Measurements from ENCODE around the gene CD22.
A peak's percentile ranks its signal among the peaks of the same experiment; 100 is the strongest.

Gene CD22

DNA sequence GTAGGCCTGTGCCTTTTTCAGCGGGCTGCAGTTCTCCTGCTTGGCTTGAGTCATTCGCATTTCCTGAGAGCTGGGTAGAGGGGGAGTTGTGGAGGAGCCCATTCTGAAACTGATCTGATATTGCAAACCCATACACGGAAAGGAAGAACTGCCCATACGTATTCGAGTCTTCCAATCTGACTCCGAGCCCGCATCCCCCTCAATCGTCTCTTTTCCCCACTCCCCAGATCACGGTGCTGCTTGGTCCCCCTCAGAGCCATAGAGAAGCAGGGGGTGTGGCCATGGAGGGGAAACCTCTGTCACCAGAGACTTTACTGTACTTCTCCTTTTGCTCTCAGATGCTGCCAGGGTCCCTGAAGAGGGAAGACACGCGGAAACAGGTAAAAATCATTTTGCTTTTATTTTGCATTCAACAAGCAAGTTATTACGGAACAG is at the start of gene CD22:
CD22 (plus strand) TSS at position 337 of the 435 bp plus-strand sequence. CDS start 2,854 bp downstream, outside the sequence.
- Histone ChIP-seq H2AFZ (ENCODE audit: low read depth, low read length) (peak within 1 kb of the TSS; percentile 58), H3K4me3 (ENCODE audit: low read length) (peak within 1 kb of the TSS; percentile 82), H3K4me1 (ENCODE audit: low read length) (peaks cover 62% of the 10 kb centered on the region), H3K36me3 (replicated peaks; ENCODE audit: low read depth, low read length) (peaks cover 40% of the 10 kb centered on the region), H3K27me3 (ENCODE audit: low read depth, low read length) (no peaks in the 10 kb centered on the region), H3K9me3 (ENCODE audit: insufficient read depth, low read length) (0 out of 2 replicates have a peak, but pooled peaks cover 4% of the 10 kb centered on the region), H3K79me2 (ENCODE audit: low read length) (peaks cover 49% of the 10 kb centered on the region), H3K9ac (ENCODE audit: low read length) (peak within 1 kb of the TSS; percentile 88), H4K20me1 (ENCODE audit: insufficient read depth, low read length) (peaks cover 19% of the 10 kb centered on the region), H3K27ac (ENCODE audit: low read length) (peak within 1 kb of the TSS; percentile 86), H3K4me2 (ENCODE audit: low read length) (peak within 1 kb of the TSS; percentile 91)
- TF ChIP-seq CTCF (IDR thresholded peaks at IDR 0.05; ENCODE audit: low read depth, low read length), result no peak
- TF ChIP-seq EZH2phosphoT487 (IDR thresholded peaks at IDR 0.05; ENCODE audit: low read depth), result no peak

DNA sequence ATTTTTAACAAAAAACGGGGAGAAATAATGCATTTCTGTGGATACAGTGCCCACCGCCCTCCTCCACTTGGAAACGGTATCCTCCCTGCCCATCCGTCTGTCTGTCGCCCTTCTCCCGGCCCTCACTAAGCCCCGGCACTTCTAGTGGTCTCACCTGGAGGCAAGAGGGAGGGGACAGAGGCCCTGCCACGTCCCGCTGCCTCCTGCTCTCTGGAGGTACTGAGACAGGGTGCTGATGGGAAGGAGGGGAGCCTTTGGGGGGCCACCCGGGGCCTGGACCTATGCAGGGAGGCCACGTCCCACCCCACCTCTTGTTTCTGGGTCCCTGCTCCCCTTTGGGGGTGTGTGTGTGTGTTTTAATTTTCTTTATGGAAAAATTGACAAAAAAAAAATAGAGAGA is 49.6 kb upstream of the CD22 start:
- Histone ChIP-seq H3K4me1 (ENCODE audit: low read length) (peaks cover 13% of the 10 kb centered on the region), H3K36me3 (replicated peaks; ENCODE audit: low read depth, low read length) (peaks cover 33% of the 10 kb centered on the region), H3K4me3 (ENCODE audit: low read length) (no peak overlapping the region), H3K9ac (ENCODE audit: low read length) (no peak overlapping the region), H3K9me3 (ENCODE audit: insufficient read depth, low read length) (no peaks in the 10 kb centered on the region), H2AFZ (ENCODE audit: low read depth, low read length) (no peak overlapping the region), H3K27me3 (ENCODE audit: low read depth, low read length) (peaks cover 14% of the 10 kb centered on the region; the same call in 1 of the 2 replicates), H3K4me2 (ENCODE audit: low read length) (no peak overlapping the region), H3K79me2 (ENCODE audit: low read length) (no peaks in the 10 kb centered on the region), H3K27ac (ENCODE audit: low read length) (no peak overlapping the region), H4K20me1 (ENCODE audit: insufficient read depth, low read length) (no peaks in the 10 kb centered on the region)
- TF ChIP-seq CTCF (IDR thresholded peaks at IDR 0.05; ENCODE audit: low read depth, low read length) (no peak), EZH2phosphoT487 (IDR thresholded peaks at IDR 0.05; ENCODE audit: low read depth) (no peak)

DNA sequence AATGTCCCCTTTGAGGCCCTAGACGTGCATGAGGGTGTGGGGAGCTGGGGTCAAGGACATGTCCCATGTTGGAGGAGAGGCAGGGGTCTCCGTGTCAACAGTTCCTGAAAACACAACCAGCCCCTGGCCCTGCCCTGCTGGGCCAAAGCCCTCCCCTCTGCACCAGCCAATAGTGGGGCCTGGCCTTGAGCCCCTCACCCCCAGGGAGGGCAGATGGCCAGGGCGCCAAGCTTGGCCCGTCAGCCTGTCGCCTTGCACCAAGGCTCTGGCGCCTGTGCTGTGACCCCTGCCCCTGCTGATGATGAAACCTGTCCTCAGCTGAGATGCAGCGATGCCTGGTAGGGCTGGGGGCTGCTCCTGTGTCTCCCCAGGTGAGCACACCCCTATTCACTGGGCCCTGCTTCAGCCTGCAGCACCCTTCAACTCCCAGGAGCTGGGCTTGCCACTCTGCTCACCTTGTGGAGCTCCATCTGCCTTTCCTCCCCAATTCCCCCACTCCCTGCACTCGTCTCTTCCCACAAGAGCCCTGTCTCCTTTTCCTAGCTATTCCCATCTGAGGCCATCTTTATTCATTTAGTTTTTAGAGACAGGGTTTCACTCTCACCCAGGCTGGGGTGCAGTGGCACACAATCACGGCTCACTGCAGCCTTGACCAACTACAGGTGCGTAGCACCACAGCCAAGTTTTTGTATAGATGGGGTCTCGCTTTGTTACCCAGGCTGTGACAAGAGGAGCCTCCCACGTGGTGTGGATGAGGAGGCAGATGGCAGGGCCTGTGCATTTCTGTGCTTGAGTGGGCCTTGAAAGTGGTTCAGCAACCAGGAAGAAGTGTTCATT is 48.8 kb upstream of the CD22 start:
- no peak overlapping the region for H3K4me3 ChIP-seq (ENCODE audit: low read length)
- TF ChIP-seq CTCF (IDR thresholded peaks at IDR 0.05; ENCODE audit: low read depth, low read length), result no peak
- no peak for TF ChIP-seq EZH2phosphoT487 (IDR thresholded peaks at IDR 0.05; ENCODE audit: low read depth)
- no peaks in the 10 kb centered on the region for H3K9me3 ChIP-seq (ENCODE audit: insufficient read depth, low read length)
- no peaks in the 10 kb centered on the region for H3K79me2 ChIP-seq (ENCODE audit: low read length)
- peaks cover 19% of the 10 kb centered on the region; the same call in 1 of the 2 replicates for H3K27me3 ChIP-seq (ENCODE audit: low read depth, low read length)
- no peak overlapping the region for H3K27ac ChIP-seq (ENCODE audit: low read length)
- no peak overlapping the region for H3K9ac ChIP-seq (ENCODE audit: low read length)
- H3K4me2 ChIP-seq (ENCODE audit: low read length), result no peak overlapping the region
- H4K20me1 ChIP-seq (ENCODE audit: insufficient read depth, low read length), result no peaks in the 10 kb centered on the region
- peaks cover 13% of the 10 kb centered on the region for H3K4me1 ChIP-seq (ENCODE audit: low read length)
- H3K36me3 ChIP-seq (replicated peaks; ENCODE audit: low read depth, low read length), result peaks cover 30% of the 10 kb centered on the region
- no peak overlapping the region for H2AFZ ChIP-seq (ENCODE audit: low read depth, low read length)

GRCh38 chr19:35281303-35281702 is 47.7 kb upstream of the CD22 start:
- H2AFZ ChIP-seq (ENCODE audit: low read depth, low read length), result no peak overlapping the region
- H3K36me3 ChIP-seq (replicated peaks; ENCODE audit: low read depth, low read length), result peaks cover 25% of the 10 kb centered on the region
- no peak overlapping the region for H3K4me2 ChIP-seq (ENCODE audit: low read length)
- H3K9me3 ChIP-seq (ENCODE audit: insufficient read depth, low read length), result no peaks in the 10 kb centered on the region
- TF ChIP-seq EZH2phosphoT487 (IDR thresholded peaks at IDR 0.05; ENCODE audit: low read depth), result no peak
- TF ChIP-seq CTCF (IDR thresholded peaks at IDR 0.05; ENCODE audit: low read depth, low read length), result no peak
- no peak overlapping the region for H3K9ac ChIP-seq (ENCODE audit: low read length)
- no peak overlapping the region for H3K4me3 ChIP-seq (ENCODE audit: low read length)
- peaks cover 13% of the 10 kb centered on the region for H3K4me1 ChIP-seq (ENCODE audit: low read length)
- no peaks in the 10 kb centered on the region for H4K20me1 ChIP-seq (ENCODE audit: insufficient read depth, low read length)
- H3K27ac ChIP-seq (ENCODE audit: low read length), result no peak overlapping the region
- H3K79me2 ChIP-seq (ENCODE audit: low read length), result no peaks in the 10 kb centered on the region
- peaks cover 21% of the 10 kb centered on the region; the same call in 1 of the 2 replicates for H3K27me3 ChIP-seq (ENCODE audit: low read depth, low read length)
